HEK293T (cell line): ENCODE measurements around the gene MYLK.

Experiments used
- CTCF ChIA-PET: fragments of 350-600 bp; formaldehyde crosslinking; extraction: SDS; loops from one replicate; lab custom pipeline; 2021; ENCODE audit warnings: antibody characterized with exemption, inconsistent platforms; lab: Yijun Ruan, JAX
- POLR2A ChIA-PET: fragments of 350-600 bp; formaldehyde crosslinking; extraction: SDS; loops from one replicate; lab custom pipeline; 2020; ENCODE audit warnings: antibody characterized with exemption, inconsistent platforms; lab: Yijun Ruan, JAX
- DNase-seq: peaks from one replicate; pipeline ENCODE4 v3.0.0; 2012; ENCODE audit warnings: mixed read lengths; ENCODE audit errors: extremely low spot score
- ARNT ChIP-seq: fragments of 450-650 bp; IDR thresholded peaks from 2 replicates; pipeline ENCODE4 v1.6.1; 2017; ENCODE audit warnings: mild to moderate bottlenecking
- BHLHE40 ChIP-seq: fragments of 450-650 bp; IDR thresholded peaks from 2 replicates; pipeline ENCODE4 v1.6.1; 2016; ENCODE audit warnings: mild to moderate bottlenecking, moderate library complexity, borderline replicate concordance
- CTBP1 ChIP-seq: fragments of 450-650 bp; IDR thresholded peaks from 2 replicates; pipeline ENCODE4 v1.6.1; 2016; ENCODE audit warnings: borderline replicate concordance
- ELF4 ChIP-seq: fragments of 450-650 bp; IDR thresholded peaks from 2 replicates; pipeline ENCODE4 v1.6.1; 2017; ENCODE audit warnings: antibody characterized with exemption
- FOXA1 ChIP-seq: fragments of 450-650 bp; IDR thresholded peaks from 2 replicates; pipeline ENCODE4 v1.6.1; 2016; ENCODE audit warnings: mild to moderate bottlenecking
- FOXK2 ChIP-seq: fragments of 450-650 bp; IDR thresholded peaks from 2 replicates; pipeline ENCODE4 v1.6.1; 2016; ENCODE audit warnings: mild to moderate bottlenecking
- FOXM1 ChIP-seq: fragments of 450-650 bp; IDR thresholded peaks from 2 replicates; pipeline ENCODE4 v1.6.1; 2017; ENCODE audit warnings: mild to moderate bottlenecking, borderline replicate concordance
- HDGF ChIP-seq: fragments of 450-650 bp; IDR thresholded peaks from 2 replicates; pipeline ENCODE4 v1.6.1; 2017; ENCODE audit warnings: antibody characterized with exemption, borderline replicate concordance
- L3MBTL2 ChIP-seq: fragments of 450-650 bp; conservative IDR thresholded peaks from 2 replicates; pipeline ENCODE4 v1.6.1; 2016; ENCODE audit warnings: mild to moderate bottlenecking
- LEF1 ChIP-seq: fragments of 450-650 bp; IDR thresholded peaks from 2 replicates; pipeline ENCODE4 v1.6.1; 2017; ENCODE audit warnings: mild to moderate bottlenecking, borderline replicate concordance
- NFRKB ChIP-seq: fragments of 450-650 bp; IDR thresholded peaks from 2 replicates; pipeline ENCODE4 v1.6.1; 2016; ENCODE audit warnings: mild to moderate bottlenecking, moderate library complexity
- SP1 ChIP-seq: fragments of 450-650 bp; IDR thresholded peaks from 2 replicates; pipeline ENCODE4 v1.6.1; 2017
- SUZ12 ChIP-seq: fragments of 450-650 bp; IDR thresholded peaks from 2 replicates; pipeline ENCODE4 v1.6.1; 2016; ENCODE audit warnings: mild to moderate bottlenecking
- TARDBP ChIP-seq: fragments of 450-650 bp; IDR thresholded peaks from 2 replicates; pipeline ENCODE4 v1.6.1; 2016
- ZNF384 ChIP-seq: fragments of 450-650 bp; IDR thresholded peaks from 2 replicates; pipeline ENCODE4 v1.6.1; 2016
- TF ChIP-seq, protein P1 (sequence below): fragments of 450-650 bp; IDR thresholded peaks from 2 replicates; pipeline ENCODE4 v1.6.1; 2016

Gene MYLK

GRCh38 chr3:123878807-123879206 is 5.3 kb downstream of the MYLK start:
- DNase-seq = no peak
- CTCF ChIA-PET = no interaction called here
- no peak for TF ChIP-seq SUZ12
- no peak for TF ChIP-seq CTBP1
- no peak for TF ChIP-seq SP1
- no peak for TF ChIP-seq ARNT
- TF ChIP-seq FOXM1 = no peak
- TF ChIP-seq TARDBP = no peak
- no peak for TF ChIP-seq NFRKB
- TF ChIP-seq ELF4 = no peak
- no peak for TF ChIP-seq LEF1
- TF ChIP-seq ZNF384 = no peak
- no peak for TF ChIP-seq L3MBTL2
- no peak for TF ChIP-seq BHLHE40
- no peak for TF ChIP-seq FOXK2
- TF ChIP-seq FOXA1 = no peak
- TF ChIP-seq HDGF = no peak
- TF ChIP-seq, protein P1, sequence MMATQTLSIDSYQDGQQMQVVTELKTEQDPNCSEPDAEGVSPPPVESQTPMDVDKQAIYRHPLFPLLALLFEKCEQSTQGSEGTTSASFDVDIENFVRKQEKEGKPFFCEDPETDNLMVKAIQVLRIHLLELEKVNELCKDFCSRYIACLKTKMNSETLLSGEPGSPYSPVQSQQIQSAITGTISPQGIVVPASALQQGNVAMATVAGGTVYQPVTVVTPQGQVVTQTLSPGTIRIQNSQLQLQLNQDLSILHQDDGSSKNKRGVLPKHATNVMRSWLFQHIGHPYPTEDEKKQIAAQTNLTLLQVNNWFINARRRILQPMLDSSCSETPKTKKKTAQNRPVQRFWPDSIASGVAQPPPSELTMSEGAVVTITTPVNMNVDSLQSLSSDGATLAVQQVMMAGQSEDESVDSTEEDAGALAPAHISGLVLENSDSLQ = no peak
- POLR2A ChIA-PET = no interaction called here

DNA sequence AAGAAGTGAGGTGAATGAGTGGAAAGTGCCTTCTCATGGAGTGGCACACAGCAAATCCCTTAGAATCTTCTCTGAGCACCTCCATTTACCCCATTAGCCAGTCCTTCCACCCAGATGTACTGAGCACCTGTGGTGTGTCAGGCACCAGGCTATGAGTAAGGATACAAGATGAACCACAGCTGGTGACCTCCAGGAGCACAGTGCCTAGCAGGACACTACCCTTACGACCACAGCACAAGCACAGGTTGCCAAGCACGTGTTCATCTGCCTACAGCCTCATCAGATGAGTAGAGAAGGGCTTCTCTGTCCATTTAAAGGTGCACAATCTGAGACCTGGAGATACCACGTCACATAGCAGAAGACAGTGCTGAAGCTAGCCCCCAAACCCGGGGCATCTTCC is 6.2 kb downstream of the MYLK start:
- CTCF ChIA-PET = interaction anchor here (0.6 kb wide), 1 partner anchor 33 kb away, joined by 3 read pairs; no protein-coding TSS in a partner anchor
- TF ChIP-seq HDGF (no peak), ZNF384 (no peak), BHLHE40 (no peak), LEF1 (no peak), NFRKB (no peak), FOXM1 (no peak), CTBP1 (no peak), L3MBTL2 (no peak), TARDBP (no peak), FOXK2 (no peak), SUZ12 (no peak), SP1 (no peak), ELF4 (no peak)
- TF ChIP-seq, protein P1 = no peak
- POLR2A ChIA-PET = no interaction called here
- DNase-seq = no peak

GRCh38 chr3:123877466-123877865 is 6.7 kb downstream of the MYLK start:
- ChIA-PET CTCF (interaction anchor here (0.6 kb wide), 1 partner anchor 34 kb away, joined by 3 read pairs; no protein-coding TSS in a partner anchor), POLR2A (no interaction called here)
- DNase-seq = no peak
- TF ChIP-seq CTBP1 (no peak), BHLHE40 (no peak), L3MBTL2 (no peak), LEF1 (no peak), SUZ12 (no peak), TARDBP (no peak), NFRKB (no peak), FOXM1 (no peak), SP1 (no peak), ELF4 (no peak), FOXK2 (no peak), ARNT (no peak), ZNF384 (no peak)
- TF ChIP-seq, protein P1 = no peak

GRCh38 chr3:123876858-123877257 is 7.3 kb downstream of the MYLK start:
- CTCF ChIA-PET = no interaction called here
- no peak for TF ChIP-seq ZNF384
- TF ChIP-seq, protein P1 = peak; percentile 90
- no peak for DNase-seq
- POLR2A ChIA-PET = no interaction called here

DNA sequence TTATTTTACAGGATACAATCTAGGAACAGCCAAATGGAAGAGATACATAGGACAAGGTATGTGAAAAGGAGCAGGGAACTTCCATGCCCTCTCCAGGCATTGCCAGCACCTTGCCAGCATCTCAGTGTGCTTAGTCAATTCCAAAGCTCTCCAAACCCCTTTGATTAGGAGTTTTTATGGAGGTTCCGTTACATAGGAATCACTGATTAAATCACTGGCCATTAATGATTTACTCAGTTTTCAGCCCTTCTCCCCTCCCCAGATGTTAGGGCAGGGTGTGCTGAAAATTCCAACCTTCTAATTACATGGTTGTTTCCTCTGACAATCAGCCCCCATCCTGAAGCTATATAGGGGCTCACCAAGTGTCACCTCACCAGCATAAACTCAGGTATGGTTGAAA is 11.5 kb downstream of the MYLK start:
- ChIA-PET POLR2A (no interaction called here), CTCF (no interaction called here)
- TF ChIP-seq SUZ12 = no peak
- no peak for TF ChIP-seq LEF1
- no peak for TF ChIP-seq L3MBTL2
- TF ChIP-seq TARDBP = no peak
- no peak for TF ChIP-seq FOXM1
- TF ChIP-seq NFRKB = no peak
- TF ChIP-seq, protein P1 = no peak
- no peak for DNase-seq
